Measurements from ENCODE around the gene EXOSC1. TPM values are rescaled to one million over a fixed set of nuclear protein-coding genes. Genes with fewer than 3 reads are reported as not detected.
A peak's percentile ranks its signal among the peaks of the same experiment; 100 is the strongest.

The EXOSC1 gene
- total and polyA plus RNA-seq, 2 of the 13 experiments (the other 11 are each of a cell fraction or from before 2014, with no cell fraction given): 36.3 to 39.9 TPM

- no peak for TF ChIP-seq NFAT5 (CRISPR knock-in tag; IDR thresholded peaks at IDR 0.05)
- no peak for TF ChIP-seq HNRNPK (IDR thresholded peaks at IDR 0.05; ENCODE audit: low read depth, low read length, poor library complexity, severe bottlenecking)
- TF ChIP-seq CBX2 (IDR thresholded peaks at IDR 0.05; ENCODE audit: low read depth, low read length): no peak
- TF ChIP-seq CBX2 (CRISPR knock-in tag; IDR thresholded peaks at IDR 0.05; ENCODE audit: low read depth): no peak
- peak; percentile 95 for TF ChIP-seq THAP9 (CRISPR knock-in tag; IDR thresholded peaks at IDR 0.05; ENCODE audit: borderline replicate concordance)
- no peak for TF ChIP-seq FUBP1 (CRISPR knock-in tag; IDR thresholded peaks at IDR 0.05; ENCODE audit: borderline replicate concordance)
- no peak for TF ChIP-seq KDM6A (CRISPR knock-in tag; IDR thresholded peaks at IDR 0.05; ENCODE audit: low read depth)
- TF ChIP-seq MNT (IDR thresholded peaks at IDR 0.05): peak; percentile 80
- TF ChIP-seq ZNF792 (CRISPR knock-in tag; IDR thresholded peaks at IDR 0.05): peak; percentile 16; the same call in 1 of the 2 replicates
- peak; percentile 36 for TF ChIP-seq ARID5B (CRISPR knock-in tag; IDR thresholded peaks at IDR 0.05)
Observed at GRCh38 chr10:97445722-97446639, at the start of gene EXOSC1, which contains the start of gene ZDHHC16 (continued).

Data from HepG2 (cell line).